ENCODE results near the gene AHSG.

AHSG gene

GRCh38 chr3:186642014-186642413 lies 29.2 kb downstream of the AHSG start:
- no peak for DNase-seq (ENCODE audit: low read depth)

- no peak for DNase-seq (ENCODE audit: low read depth)
Observed at GRCh38 chr3:186643493-186643892, 30.6 kb downstream of the AHSG start.

GRCh38 chr3:186644683-186645082 lies 31.8 kb downstream of the AHSG start:
- DNase-seq (ENCODE audit: low read depth) = no peak

GRCh38 chr3:186646106-186646505 lies 33.2 kb downstream of the AHSG start:
- no peak for DNase-seq (ENCODE audit: low read depth)

GRCh38 chr3:186646841-186647240 lies 34.0 kb downstream of the AHSG start:
- no peak for DNase-seq (ENCODE audit: low read depth)

- DNase-seq (ENCODE audit: low read depth) = no peak
Observed at GRCh38 chr3:186648851-186649250, 36.0 kb downstream of the AHSG start.

GRCh38 chr3:186651678-186652215 lies 38.9 kb downstream of the AHSG start:
- no peak for DNase-seq (ENCODE audit: low read depth)

GRCh38 chr3:186653080-186653707 lies 40.3 kb downstream of the AHSG start:
- DNase-seq (ENCODE audit: low read depth) = no peak

GRCh38 chr3:186653984-186654383 lies 41.1 kb downstream of the AHSG start:
- no peak for DNase-seq (ENCODE audit: low read depth)

- no peak for DNase-seq (ENCODE audit: low read depth)
Observed at GRCh38 chr3:186663361-186664118, 50.7 kb downstream of the AHSG start.

GRCh38 chr3:186664119-186664495 lies 51.2 kb downstream of the AHSG start:
- DNase-seq (ENCODE audit: low read depth) = no peak

- DNase-seq (ENCODE audit: low read depth) = no peak
Observed at GRCh38 chr3:186664506-186664905, 51.6 kb downstream of the AHSG start.

- DNase-seq (ENCODE audit: low read depth) = no peak
Observed at GRCh38 chr3:186665625-186666188, 52.8 kb downstream of the AHSG start, which contains the start of gene HRG. Gene HRG, plus strand, starts transcription at chr3:186666014. Its CDS starts 18 bp downstream, at chr3:186666032.

GRCh38 chr3:186668426-186668825 lies 55.6 kb downstream of the AHSG start:
- no peak for DNase-seq (ENCODE audit: low read depth)

GRCh38 chr3:186669378-186670084 lies 56.7 kb downstream of the AHSG start:
- no peak for DNase-seq (ENCODE audit: low read depth)

GRCh38 chr3:186670155-186670554 lies 57.3 kb downstream of the AHSG start:
- no peak for DNase-seq (ENCODE audit: low read depth)
